GM23338 (cell line): ENCODE results near the gene GTPBP1.

Source experiments
- POLR2AphosphoS5 ChIP-seq: IDR thresholded peaks from 2 replicates; pipeline ENCODE4 v1.6.1; 2016; ENCODE audit warnings: antibody characterized with exemption, low read depth
- ZNF331 ChIP-seq: fragments of 250-450 bp; sonication (Bioruptor Pico); IDR thresholded peaks from 2 replicates; pipeline ENCODE4 v1.5.0; 2020; ENCODE audit warnings: low read depth, mild to moderate bottlenecking, moderate library complexity
- TF ChIP-seq, protein P1 (sequence below), 2 experiments: fragments of 200-600 bp in 1 of 2; sonication (generic) in 1 of 2; conservative IDR thresholded peaks; 2 replicates each; pipeline versions ENCODE4 v1.5.1 to v1.6.1; 2016 to 2017; ENCODE audit warnings: antibody characterized with exemption in 2 of 2, low read depth in 2 of 2, mild to moderate bottlenecking in 2 of 2, moderate library complexity in 1 of 2
- TF ChIP-seq, protein P2 (sequence below): IDR thresholded peaks from one replicate; pipeline ENCODE4 v1.6.1; 2018; ENCODE audit warnings: antibody characterized with exemption; ENCODE audit not compliant: unreplicated experiment

DNA sequence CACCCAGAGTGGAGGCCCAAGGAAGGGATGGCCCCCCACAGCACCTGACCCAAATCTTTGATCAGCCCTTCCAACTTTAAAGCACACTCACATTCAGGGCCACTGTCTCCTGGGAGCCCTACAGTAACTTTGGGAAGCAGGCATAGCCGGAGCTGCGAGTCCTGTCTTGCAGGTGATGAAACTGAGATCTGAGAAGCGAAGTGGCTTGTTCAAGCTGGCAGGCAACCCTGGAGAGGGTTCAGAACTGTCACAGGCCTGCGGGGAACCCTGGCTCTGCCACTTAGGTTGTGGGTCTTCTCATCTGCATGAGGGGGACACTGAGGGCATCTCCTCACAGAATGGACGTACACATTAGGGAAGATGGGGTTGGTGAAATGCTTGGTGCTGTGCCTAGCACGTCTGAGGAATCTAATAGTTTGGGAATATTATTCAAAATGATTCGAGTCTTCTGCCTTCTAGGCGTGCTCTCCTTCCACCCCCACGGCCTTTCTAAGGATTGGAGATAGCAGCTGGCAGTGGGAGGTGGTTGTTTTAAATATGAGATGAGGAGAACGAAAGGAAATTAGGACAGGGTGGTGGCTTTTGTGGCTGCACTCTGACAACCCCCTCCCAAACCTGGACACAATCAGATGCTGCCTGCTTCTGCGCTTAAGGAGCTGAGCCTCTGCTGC lies 68.9 kb downstream of the GTPBP1 start:
- TF ChIP-seq POLR2AphosphoS5 = no peak
- TF ChIP-seq, protein P1, sequence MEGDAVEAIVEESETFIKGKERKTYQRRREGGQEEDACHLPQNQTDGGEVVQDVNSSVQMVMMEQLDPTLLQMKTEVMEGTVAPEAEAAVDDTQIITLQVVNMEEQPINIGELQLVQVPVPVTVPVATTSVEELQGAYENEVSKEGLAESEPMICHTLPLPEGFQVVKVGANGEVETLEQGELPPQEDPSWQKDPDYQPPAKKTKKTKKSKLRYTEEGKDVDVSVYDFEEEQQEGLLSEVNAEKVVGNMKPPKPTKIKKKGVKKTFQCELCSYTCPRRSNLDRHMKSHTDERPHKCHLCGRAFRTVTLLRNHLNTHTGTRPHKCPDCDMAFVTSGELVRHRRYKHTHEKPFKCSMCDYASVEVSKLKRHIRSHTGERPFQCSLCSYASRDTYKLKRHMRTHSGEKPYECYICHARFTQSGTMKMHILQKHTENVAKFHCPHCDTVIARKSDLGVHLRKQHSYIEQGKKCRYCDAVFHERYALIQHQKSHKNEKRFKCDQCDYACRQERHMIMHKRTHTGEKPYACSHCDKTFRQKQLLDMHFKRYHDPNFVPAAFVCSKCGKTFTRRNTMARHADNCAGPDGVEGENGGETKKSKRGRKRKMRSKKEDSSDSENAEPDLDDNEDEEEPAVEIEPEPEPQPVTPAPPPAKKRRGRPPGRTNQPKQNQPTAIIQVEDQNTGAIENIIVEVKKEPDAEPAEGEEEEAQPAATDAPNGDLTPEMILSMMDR (conservative IDR thresholded peaks at IDR 0.05; ENCODE audit: low read depth in 2 of 2) = no peak
- TF ChIP-seq, protein P2, sequence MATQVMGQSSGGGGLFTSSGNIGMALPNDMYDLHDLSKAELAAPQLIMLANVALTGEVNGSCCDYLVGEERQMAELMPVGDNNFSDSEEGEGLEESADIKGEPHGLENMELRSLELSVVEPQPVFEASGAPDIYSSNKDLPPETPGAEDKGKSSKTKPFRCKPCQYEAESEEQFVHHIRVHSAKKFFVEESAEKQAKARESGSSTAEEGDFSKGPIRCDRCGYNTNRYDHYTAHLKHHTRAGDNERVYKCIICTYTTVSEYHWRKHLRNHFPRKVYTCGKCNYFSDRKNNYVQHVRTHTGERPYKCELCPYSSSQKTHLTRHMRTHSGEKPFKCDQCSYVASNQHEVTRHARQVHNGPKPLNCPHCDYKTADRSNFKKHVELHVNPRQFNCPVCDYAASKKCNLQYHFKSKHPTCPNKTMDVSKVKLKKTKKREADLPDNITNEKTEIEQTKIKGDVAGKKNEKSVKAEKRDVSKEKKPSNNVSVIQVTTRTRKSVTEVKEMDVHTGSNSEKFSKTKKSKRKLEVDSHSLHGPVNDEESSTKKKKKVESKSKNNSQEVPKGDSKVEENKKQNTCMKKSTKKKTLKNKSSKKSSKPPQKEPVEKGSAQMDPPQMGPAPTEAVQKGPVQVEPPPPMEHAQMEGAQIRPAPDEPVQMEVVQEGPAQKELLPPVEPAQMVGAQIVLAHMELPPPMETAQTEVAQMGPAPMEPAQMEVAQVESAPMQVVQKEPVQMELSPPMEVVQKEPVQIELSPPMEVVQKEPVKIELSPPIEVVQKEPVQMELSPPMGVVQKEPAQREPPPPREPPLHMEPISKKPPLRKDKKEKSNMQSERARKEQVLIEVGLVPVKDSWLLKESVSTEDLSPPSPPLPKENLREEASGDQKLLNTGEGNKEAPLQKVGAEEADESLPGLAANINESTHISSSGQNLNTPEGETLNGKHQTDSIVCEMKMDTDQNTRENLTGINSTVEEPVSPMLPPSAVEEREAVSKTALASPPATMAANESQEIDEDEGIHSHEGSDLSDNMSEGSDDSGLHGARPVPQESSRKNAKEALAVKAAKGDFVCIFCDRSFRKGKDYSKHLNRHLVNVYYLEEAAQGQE = no peak
- no peak for TF ChIP-seq ZNF331
